T1000 (cell line): ENCODE data around the gene CRIP1.

Source experiments
- DNase-seq: peaks from one replicate; lab custom pipeline; 2025; ENCODE audit warnings: mixed read lengths; lab: John Stamatoyannopoulos, UW

The CRIP1 gene

GRCh38 chr14:105470350-105471296 is 16.1 kb upstream of the CRIP1 start:
- DNase-seq, result no peak

GRCh38 chr14:105471297-105471821 is 15.3 kb upstream of the CRIP1 start:
- DNase-seq, result no peak

- no peak for DNase-seq
Measured at GRCh38 chr14:105471823-105472485, 14.7 kb upstream of the CRIP1 start.

GRCh38 chr14:105472486-105472991 is 14.1 kb upstream of the CRIP1 start:
- DNase-seq, result no peak

- no peak for DNase-seq
Measured at GRCh38 chr14:105473033-105473676, 13.5 kb upstream of the CRIP1 start.

GRCh38 chr14:105473677-105474482 is 12.8 kb upstream of the CRIP1 start:
- peak; percentile 77 for DNase-seq

GRCh38 chr14:105474483-105475268 is 12.0 kb upstream of the CRIP1 start, which contains the start of gene CRIP2:
CRIP2 (plus strand) TSS chr14:105474821; CDS start chr14:105474863, 42 bp downstream.
- no peak for DNase-seq

- no peak for DNase-seq
Measured at GRCh38 chr14:105475269-105476096, 11.2 kb upstream of the CRIP1 start.

- DNase-seq, result no peak
Measured at GRCh38 chr14:105476097-105476830, 10.4 kb upstream of the CRIP1 start.

- no peak for DNase-seq
Measured at GRCh38 chr14:105476831-105477659, 9.6 kb upstream of the CRIP1 start.

- DNase-seq, result no peak
Measured at GRCh38 chr14:105477660-105478397, 8.9 kb upstream of the CRIP1 start.

- no peak for DNase-seq
Measured at GRCh38 chr14:105478398-105479251, 8.1 kb upstream of the CRIP1 start.

GRCh38 chr14:105479431-105480158 is 7.1 kb upstream of the CRIP1 start:
- no peak for DNase-seq

GRCh38 chr14:105480199-105480746 is 6.4 kb upstream of the CRIP1 start:
- DNase-seq, result no peak
